ENCODE data around the gene FUBP3. TPM values are rescaled to one million over a fixed set of nuclear protein-coding genes. Genes with fewer than 3 reads are reported as not detected.

The FUBP3 gene
- total RNA-seq, 4 donors from 2014 or later: 40.6 to 64.8 (median 46.4) TPM

DNA sequence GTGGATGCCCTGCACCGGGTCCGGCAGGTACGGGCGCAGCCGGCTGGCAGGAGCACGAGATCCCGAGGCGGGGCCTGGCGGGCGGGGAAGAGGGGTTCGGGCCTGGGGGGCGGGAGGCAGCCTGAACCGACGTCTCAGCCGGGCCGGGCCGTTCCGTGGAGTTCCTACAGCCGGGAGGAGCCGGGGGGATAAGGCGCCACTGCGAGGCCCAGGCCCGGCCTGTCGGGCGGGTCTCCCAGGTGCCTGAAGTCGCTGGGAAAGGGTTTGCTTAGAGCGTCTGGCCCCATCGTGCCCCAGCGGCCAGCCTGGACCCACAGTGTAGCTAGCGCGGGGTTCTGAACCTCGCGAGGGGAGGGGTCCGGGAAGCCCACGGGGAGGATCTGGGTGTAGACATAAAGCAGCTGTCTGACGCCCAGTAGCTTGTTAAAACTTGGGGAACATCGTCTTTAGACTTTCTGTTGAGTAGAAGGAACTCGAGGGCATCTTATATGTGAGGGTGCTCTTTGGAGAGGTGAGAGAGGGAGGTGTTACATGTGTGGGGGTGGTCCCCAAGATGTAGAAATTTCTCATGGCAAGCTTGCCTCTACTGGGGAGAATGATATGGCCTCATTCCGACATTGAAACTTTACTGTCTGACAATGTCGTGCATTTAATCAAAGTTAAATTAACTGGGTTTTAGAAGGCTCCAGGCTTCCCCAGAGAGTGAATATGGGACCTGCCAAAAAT lies 524 bp downstream of the FUBP3 start:
- H3K36me3 ChIP-seq: peaks cover 0 to 14% (median 6%) of the 10 kb centered on the region in 4 donors
- TF ChIP-seq POLR2AphosphoS5 (IDR thresholded peaks at IDR 0.05) (no peak), EP300 (IDR thresholded peaks at IDR 0.05) (no peak), CTCF (IDR thresholded peaks at IDR 0.05) (no peak), POLR2A (IDR thresholded peaks at IDR 0.05; ENCODE audit: low read depth) (no peak)
- no peaks in the 10 kb centered on the region for H3K9me3 ChIP-seq
- H3K27ac ChIP-seq (replicated peaks in 1 of 4): peak overlapping the region; percentile 85 to 94 (median 88)
- DNase-seq (ENCODE audit: extremely low spot score): no peak
- peak overlapping the region; percentile 79 to 99 (median 88) for H3K4me3 ChIP-seq
- WGBS: 4% methylated on average over 11 of the region's 40 CpGs
- intact Hi-C loops (cut with DNase I): loop anchor here (5.0 to 10.0 kb wide), 2 partner anchors 102 to 115 kb away; no protein-coding TSS in a partner anchor
- H3K27me3 ChIP-seq: no peaks in the 10 kb centered on the region
- peaks cover 28 to 47% (median 39%) of the 10 kb centered on the region in 4 donors for H3K4me1 ChIP-seq

DNA sequence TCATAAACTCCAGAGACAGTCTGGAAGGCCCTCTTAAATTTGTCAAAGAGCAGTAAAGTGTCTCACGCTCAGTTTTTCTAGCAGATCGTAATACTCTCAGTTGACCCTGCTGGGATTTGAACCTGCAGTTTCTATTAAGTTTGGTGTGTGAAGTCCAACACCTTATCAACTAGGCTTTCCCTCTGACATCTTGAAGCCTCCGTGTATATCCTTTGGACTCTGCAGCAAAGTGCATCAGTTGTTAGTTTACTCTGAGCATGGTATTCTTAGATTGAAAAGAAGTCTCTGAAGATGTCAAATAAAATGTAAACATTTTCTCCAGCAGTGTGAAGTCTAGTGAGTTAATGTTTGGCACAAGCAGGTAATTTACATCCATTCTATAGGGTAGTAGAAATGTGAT lies 2.4 kb downstream of the FUBP3 start:
- no peak overlapping the region for H3K4me3 ChIP-seq
- intact Hi-C loops (cut with DNase I): no loop called here
- 83% methylated on average over 3 of the region's 3 CpGs for WGBS
- peaks cover 0 to 20% (median 6%) of the 10 kb centered on the region in 4 donors for H3K36me3 ChIP-seq
- DNase-seq (ENCODE audit: extremely low spot score): no peak
- TF ChIP-seq POLR2AphosphoS5 (IDR thresholded peaks at IDR 0.05) (no peak), POLR2A (IDR thresholded peaks at IDR 0.05; ENCODE audit: low read depth) (no peak), CTCF (IDR thresholded peaks at IDR 0.05) (no peak), EP300 (IDR thresholded peaks at IDR 0.05) (no peak)
- H3K4me1 ChIP-seq: peaks cover 28 to 57% (median 39%) of the 10 kb centered on the region in 4 donors
- H3K27ac ChIP-seq (replicated peaks in 1 of 4): no peak overlapping the region
- no peaks in the 10 kb centered on the region for H3K27me3 ChIP-seq
- no peaks in the 10 kb centered on the region for H3K9me3 ChIP-seq

DNA sequence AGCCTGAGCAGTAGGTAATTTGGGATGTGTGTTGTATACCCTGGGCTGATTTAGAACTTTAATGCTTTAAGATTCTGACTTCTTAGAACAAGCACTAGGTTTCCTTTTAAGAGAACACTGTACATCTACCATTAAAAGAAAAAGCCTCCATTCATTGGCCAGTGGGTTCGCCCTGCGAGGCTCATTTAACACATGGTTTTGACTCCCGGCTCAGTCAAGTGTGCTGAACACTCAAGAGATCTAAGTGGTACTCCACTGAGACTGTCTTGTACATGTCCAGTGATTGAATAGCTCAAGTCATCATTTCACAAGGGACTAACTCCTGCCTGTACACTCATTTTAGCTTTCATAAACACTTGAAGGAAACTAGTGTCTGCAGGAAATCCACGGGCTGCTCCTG lies 3.9 kb downstream of the FUBP3 start:
- TF ChIP-seq CTCF (IDR thresholded peaks at IDR 0.05) (no peak), POLR2A (IDR thresholded peaks at IDR 0.05; ENCODE audit: low read depth) (no peak), EP300 (IDR thresholded peaks at IDR 0.05) (no peak), POLR2AphosphoS5 (IDR thresholded peaks at IDR 0.05) (no peak)
- no peak overlapping the region for H3K4me3 ChIP-seq
- no peaks in the 10 kb centered on the region for H3K27me3 ChIP-seq
- no peaks in the 10 kb centered on the region for H3K9me3 ChIP-seq
- H3K4me1 ChIP-seq: peaks cover 26 to 55% (median 35%) of the 10 kb centered on the region in 4 donors
- peaks cover 0 to 20% (median 6%) of the 10 kb centered on the region in 4 donors for H3K36me3 ChIP-seq
- WGBS: 100% methylated on average over 4 of the region's 4 CpGs
- DNase-seq (ENCODE audit: extremely low spot score): no peak
- intact Hi-C loops (cut with DNase I): no loop called here
- no peak overlapping the region for H3K27ac ChIP-seq (replicated peaks in 1 of 4)

DNA sequence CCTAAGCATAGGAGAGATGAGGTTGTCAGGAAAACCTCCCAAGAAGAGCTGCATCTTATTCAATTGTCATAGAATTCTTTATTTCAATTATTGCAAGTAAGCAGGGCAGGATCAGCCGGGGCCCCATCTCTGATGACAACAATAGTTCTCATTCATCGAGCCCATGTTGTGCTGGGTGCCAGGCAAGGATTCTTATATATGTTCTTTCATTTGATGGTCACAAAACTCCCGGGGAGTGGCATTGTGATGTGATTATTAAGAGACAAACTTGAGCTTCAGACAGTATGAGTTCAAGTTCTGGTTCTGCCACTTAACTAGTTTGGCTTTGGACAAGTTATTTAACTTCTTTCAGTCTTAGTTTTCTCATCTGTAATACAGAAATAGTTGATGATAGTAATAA lies 8.5 kb downstream of the FUBP3 start:
- peaks cover 5 to 32% (median 14%) of the 10 kb centered on the region in 4 donors for H3K4me1 ChIP-seq
- TF ChIP-seq EP300 (IDR thresholded peaks at IDR 0.05): no peak
- TF ChIP-seq POLR2A (IDR thresholded peaks at IDR 0.05; ENCODE audit: low read depth): no peak
- TF ChIP-seq POLR2AphosphoS5 (IDR thresholded peaks at IDR 0.05): no peak
- TF ChIP-seq CTCF (IDR thresholded peaks at IDR 0.05): no peak

More for the DNA sequence above, 8.5 kb downstream of the FUBP3 start:
- intact Hi-C loops (cut with DNase I): no loop called here
- Histone ChIP-seq H3K27ac (replicated peaks in 1 of 4) (no peak overlapping the region), H3K9me3 (no peaks in the 10 kb centered on the region), H3K4me3 (no peak overlapping the region), H3K36me3 (peaks cover 0 to 14% (median 5%) of the 10 kb centered on the region in 4 donors), H3K27me3 (no peaks in the 10 kb centered on the region)
- 80% methylated on average over 3 of the region's 3 CpGs for WGBS
- DNase-seq (ENCODE audit: extremely low spot score): no peak
